ENCODE data around the gene TSFM. TPM values are rescaled to one million over a fixed set of nuclear protein-coding genes. Genes with fewer than 3 reads are reported as not detected.

TSFM gene
- total RNA-seq, 1 experiment from 2014 or later: 40.3 TPM

DNA sequence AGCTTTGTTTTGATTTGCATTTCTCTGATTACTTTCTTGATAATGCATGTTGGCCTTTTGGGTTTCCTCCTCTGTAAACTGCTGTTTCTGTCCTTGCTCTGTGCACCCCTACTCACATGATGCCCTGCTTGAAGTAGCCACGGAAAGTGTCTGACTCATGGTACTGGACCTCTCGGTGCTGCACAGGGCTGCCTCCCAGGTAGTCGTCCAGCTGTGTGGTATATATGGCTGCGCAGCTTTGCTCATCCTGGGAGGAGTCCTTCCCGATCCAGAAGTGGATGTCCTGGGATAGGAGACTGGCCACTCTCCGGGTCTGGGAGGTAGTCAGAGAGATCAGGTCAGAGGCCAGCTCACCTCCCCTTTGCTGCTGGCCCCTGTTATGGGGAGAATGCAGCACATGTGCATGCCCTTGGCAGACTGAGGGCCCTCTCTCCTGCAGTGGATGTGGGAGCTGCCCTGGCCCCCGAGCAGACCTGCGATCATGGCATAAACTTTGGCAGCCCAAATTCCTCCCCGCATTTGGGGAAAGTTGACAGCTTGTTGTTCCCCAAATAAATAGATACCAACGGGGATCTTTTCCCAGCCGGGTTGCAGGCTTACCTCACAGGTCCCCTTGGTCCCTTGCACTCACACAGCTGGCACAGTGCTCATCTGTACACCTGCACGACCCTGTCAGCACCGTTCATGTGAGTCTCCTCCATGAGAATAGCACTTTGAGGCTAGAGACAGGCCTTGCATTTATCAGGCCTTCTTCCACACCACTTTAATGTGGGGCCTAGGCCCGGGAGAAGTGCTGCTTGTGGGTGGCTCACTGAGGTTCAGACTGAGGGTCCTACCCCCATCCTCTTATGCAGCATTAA, 30.8 kb downstream of the TSFM start:
- H3K9me3 ChIP-seq (ENCODE audit: control insufficient read depth, insufficient read depth, low read depth, low read length): no peaks in the 10 kb centered on the region
- H3K27me3 ChIP-seq (ENCODE audit: control insufficient read depth, insufficient read depth, low read length): no peaks in the 10 kb centered on the region
- no peaks in the 10 kb centered on the region for H3K4me1 ChIP-seq (ENCODE audit: control insufficient read depth, insufficient read depth, low read length)
- ChIA-PET CTCF (interaction anchor here (0.5 to 1.1 kb wide), 2 partner anchors 11 to 230 kb away, joined by 3 to 4 read pairs; no protein-coding TSS in a partner anchor), POLR2A (interaction anchor here (0.6 kb wide), 1 partner anchor 1107 kb away, joined by 8 read pairs; no protein-coding TSS in a partner anchor)
- TF ChIP-seq POLR2AphosphoS5 (IDR thresholded peaks at IDR 0.05; ENCODE audit: low read depth, low read length) (no peak), SIN3A (IDR thresholded peaks at IDR 0.05; ENCODE audit: borderline replicate concordance, insufficient read depth, low read depth, low read length) (no peak), TCF7L2 (IDR thresholded peaks at IDR 0.05; ENCODE audit: low read depth, low read length) (no peak)
- TF ChIP-seq, protein P1, sequence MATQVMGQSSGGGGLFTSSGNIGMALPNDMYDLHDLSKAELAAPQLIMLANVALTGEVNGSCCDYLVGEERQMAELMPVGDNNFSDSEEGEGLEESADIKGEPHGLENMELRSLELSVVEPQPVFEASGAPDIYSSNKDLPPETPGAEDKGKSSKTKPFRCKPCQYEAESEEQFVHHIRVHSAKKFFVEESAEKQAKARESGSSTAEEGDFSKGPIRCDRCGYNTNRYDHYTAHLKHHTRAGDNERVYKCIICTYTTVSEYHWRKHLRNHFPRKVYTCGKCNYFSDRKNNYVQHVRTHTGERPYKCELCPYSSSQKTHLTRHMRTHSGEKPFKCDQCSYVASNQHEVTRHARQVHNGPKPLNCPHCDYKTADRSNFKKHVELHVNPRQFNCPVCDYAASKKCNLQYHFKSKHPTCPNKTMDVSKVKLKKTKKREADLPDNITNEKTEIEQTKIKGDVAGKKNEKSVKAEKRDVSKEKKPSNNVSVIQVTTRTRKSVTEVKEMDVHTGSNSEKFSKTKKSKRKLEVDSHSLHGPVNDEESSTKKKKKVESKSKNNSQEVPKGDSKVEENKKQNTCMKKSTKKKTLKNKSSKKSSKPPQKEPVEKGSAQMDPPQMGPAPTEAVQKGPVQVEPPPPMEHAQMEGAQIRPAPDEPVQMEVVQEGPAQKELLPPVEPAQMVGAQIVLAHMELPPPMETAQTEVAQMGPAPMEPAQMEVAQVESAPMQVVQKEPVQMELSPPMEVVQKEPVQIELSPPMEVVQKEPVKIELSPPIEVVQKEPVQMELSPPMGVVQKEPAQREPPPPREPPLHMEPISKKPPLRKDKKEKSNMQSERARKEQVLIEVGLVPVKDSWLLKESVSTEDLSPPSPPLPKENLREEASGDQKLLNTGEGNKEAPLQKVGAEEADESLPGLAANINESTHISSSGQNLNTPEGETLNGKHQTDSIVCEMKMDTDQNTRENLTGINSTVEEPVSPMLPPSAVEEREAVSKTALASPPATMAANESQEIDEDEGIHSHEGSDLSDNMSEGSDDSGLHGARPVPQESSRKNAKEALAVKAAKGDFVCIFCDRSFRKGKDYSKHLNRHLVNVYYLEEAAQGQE (IDR thresholded peaks at IDR 0.05; ENCODE audit: insufficient read depth in 1 of 2, low read depth in 2 of 2, low read length in 1 of 2): no peak
- TF ChIP-seq, protein P2, sequence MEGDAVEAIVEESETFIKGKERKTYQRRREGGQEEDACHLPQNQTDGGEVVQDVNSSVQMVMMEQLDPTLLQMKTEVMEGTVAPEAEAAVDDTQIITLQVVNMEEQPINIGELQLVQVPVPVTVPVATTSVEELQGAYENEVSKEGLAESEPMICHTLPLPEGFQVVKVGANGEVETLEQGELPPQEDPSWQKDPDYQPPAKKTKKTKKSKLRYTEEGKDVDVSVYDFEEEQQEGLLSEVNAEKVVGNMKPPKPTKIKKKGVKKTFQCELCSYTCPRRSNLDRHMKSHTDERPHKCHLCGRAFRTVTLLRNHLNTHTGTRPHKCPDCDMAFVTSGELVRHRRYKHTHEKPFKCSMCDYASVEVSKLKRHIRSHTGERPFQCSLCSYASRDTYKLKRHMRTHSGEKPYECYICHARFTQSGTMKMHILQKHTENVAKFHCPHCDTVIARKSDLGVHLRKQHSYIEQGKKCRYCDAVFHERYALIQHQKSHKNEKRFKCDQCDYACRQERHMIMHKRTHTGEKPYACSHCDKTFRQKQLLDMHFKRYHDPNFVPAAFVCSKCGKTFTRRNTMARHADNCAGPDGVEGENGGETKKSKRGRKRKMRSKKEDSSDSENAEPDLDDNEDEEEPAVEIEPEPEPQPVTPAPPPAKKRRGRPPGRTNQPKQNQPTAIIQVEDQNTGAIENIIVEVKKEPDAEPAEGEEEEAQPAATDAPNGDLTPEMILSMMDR (IDR thresholded peaks at IDR 0.05): no peak
- no peak overlapping the region for H3K4me3 ChIP-seq (ENCODE audit: low read depth in 2 of 2, low read length in 2 of 2)
- ATAC-seq (no peak), DNase-seq (ENCODE audit: low read depth, low spot score) (no peak)
- no TSS peak for BruUV-seq (replicated peaks)
- no peak overlapping the region for H3K27ac ChIP-seq (ENCODE audit: low read length)
- in situ Hi-C loops (cut with HindIII; ENCODE audit: low pct_unique_long_range_greater_than_20kb, low sequenced_read_pairs) (no loop called here), intact Hi-C loops (cut with micrococcal nuclease; ENCODE audit: unreplicated experiment) (no loop called here)
- no peaks in the 10 kb centered on the region for H3K36me3 ChIP-seq (ENCODE audit: control insufficient read depth, insufficient read depth, low read length)

DNA sequence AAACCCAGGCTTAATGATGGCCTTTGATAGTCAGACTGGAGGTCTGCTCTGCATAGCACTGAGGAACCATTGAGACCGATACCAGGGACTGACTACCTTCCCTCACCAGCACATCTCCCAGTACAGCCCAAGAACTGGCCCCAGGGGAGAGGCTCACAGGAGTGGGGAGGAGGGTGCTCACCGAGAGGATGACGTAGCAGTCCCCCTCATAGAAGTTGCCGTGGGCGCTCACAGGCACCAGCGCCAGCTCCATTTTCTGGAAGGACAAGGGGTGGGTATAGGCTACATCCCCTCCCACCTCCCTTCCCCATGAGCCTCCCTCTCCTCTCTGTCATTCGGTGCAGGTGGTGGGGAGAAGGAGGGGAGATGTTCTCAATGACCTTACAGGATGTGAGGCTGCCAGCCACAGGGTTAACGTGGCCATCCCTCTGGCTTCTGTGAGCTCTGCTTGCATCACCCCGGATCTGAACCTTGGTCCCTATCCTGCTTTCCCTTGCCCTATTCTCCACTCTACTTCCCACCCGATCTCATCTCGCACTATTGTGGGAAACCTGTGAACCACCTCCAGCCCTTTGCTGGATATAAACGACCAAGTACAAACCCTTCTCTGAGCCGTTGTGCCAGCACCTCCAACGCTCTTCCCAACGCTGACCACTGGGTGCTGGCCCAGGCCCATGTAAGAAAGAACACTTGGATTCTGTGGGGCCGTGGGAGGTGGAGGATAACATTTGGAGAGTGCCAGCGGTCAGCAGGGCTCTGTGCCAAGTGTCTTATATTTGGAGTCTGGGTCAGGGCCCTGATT, 31.6 kb downstream of the TSFM start:
- Histone ChIP-seq H3K36me3 (ENCODE audit: control insufficient read depth, insufficient read depth, low read length) (no peaks in the 10 kb centered on the region), H3K4me1 (ENCODE audit: control insufficient read depth, insufficient read depth, low read length) (no peaks in the 10 kb centered on the region), H3K9me3 (ENCODE audit: control insufficient read depth, insufficient read depth, low read depth, low read length) (no peaks in the 10 kb centered on the region), H3K27me3 (ENCODE audit: control insufficient read depth, insufficient read depth, low read length) (no peaks in the 10 kb centered on the region), H3K4me3 (ENCODE audit: low read depth in 2 of 2, low read length in 2 of 2) (no peak overlapping the region), H3K27ac (ENCODE audit: low read length) (no peak overlapping the region)
- CTCF ChIA-PET: no interaction called here
- ATAC-seq: no peak; the same call in 1 of the 2 replicates
- no peak for TF ChIP-seq TCF7L2 (IDR thresholded peaks at IDR 0.05; ENCODE audit: low read depth, low read length)
- no peak for TF ChIP-seq SIN3A (IDR thresholded peaks at IDR 0.05; ENCODE audit: borderline replicate concordance, insufficient read depth, low read depth, low read length)
- TF ChIP-seq, protein P1 (IDR thresholded peaks at IDR 0.05; ENCODE audit: insufficient read depth in 1 of 2, low read depth in 2 of 2, low read length in 1 of 2): no peak
- TF ChIP-seq, protein P2 (IDR thresholded peaks at IDR 0.05): no peak
- TF ChIP-seq POLR2AphosphoS5 (IDR thresholded peaks at IDR 0.05; ENCODE audit: low read depth, low read length): no peak
- DNase-seq (ENCODE audit: low read depth, low spot score): no peak
- in situ Hi-C loops (cut with HindIII; ENCODE audit: low pct_unique_long_range_greater_than_20kb, low sequenced_read_pairs): no loop called here
- BruUV-seq (replicated peaks): no TSS peak
- intact Hi-C loops (cut with micrococcal nuclease; ENCODE audit: unreplicated experiment): no loop called here
- POLR2A ChIA-PET: no interaction called here

All from Panc1 (cell line).